HEK293T (cell line): ENCODE measurements around the gene MINDY4.

Experiments
- CTCF ChIA-PET: fragments of 350-600 bp; formaldehyde crosslinking; extraction: SDS; loops from one replicate; lab custom pipeline; 2021; ENCODE audit warnings: antibody characterized with exemption, inconsistent platforms; lab: Yijun Ruan, JAX
- POLR2A ChIA-PET: fragments of 350-600 bp; formaldehyde crosslinking; extraction: SDS; loops from one replicate; lab custom pipeline; 2020; ENCODE audit warnings: antibody characterized with exemption, inconsistent platforms; lab: Yijun Ruan, JAX
- DNase-seq: peaks from one replicate; pipeline ENCODE4 v3.0.0; 2012; ENCODE audit warnings: mixed read lengths; ENCODE audit errors: extremely low spot score
- ARNT ChIP-seq: fragments of 450-650 bp; IDR thresholded peaks from 2 replicates; pipeline ENCODE4 v1.6.1; 2017; ENCODE audit warnings: mild to moderate bottlenecking
- BHLHE40 ChIP-seq: fragments of 450-650 bp; IDR thresholded peaks from 2 replicates; pipeline ENCODE4 v1.6.1; 2016; ENCODE audit warnings: mild to moderate bottlenecking, moderate library complexity, borderline replicate concordance
- CTBP1 ChIP-seq: fragments of 450-650 bp; IDR thresholded peaks from 2 replicates; pipeline ENCODE4 v1.6.1; 2016; ENCODE audit warnings: borderline replicate concordance
- ELF4 ChIP-seq: fragments of 450-650 bp; IDR thresholded peaks from 2 replicates; pipeline ENCODE4 v1.6.1; 2017; ENCODE audit warnings: antibody characterized with exemption
- FOXA1 ChIP-seq: fragments of 450-650 bp; IDR thresholded peaks from 2 replicates; pipeline ENCODE4 v1.6.1; 2016; ENCODE audit warnings: mild to moderate bottlenecking
- FOXK2 ChIP-seq: fragments of 450-650 bp; IDR thresholded peaks from 2 replicates; pipeline ENCODE4 v1.6.1; 2016; ENCODE audit warnings: mild to moderate bottlenecking
- FOXM1 ChIP-seq: fragments of 450-650 bp; IDR thresholded peaks from 2 replicates; pipeline ENCODE4 v1.6.1; 2017; ENCODE audit warnings: mild to moderate bottlenecking, borderline replicate concordance
- HDGF ChIP-seq: fragments of 450-650 bp; IDR thresholded peaks from 2 replicates; pipeline ENCODE4 v1.6.1; 2017; ENCODE audit warnings: antibody characterized with exemption, borderline replicate concordance
- L3MBTL2 ChIP-seq: fragments of 450-650 bp; conservative IDR thresholded peaks from 2 replicates; pipeline ENCODE4 v1.6.1; 2016; ENCODE audit warnings: mild to moderate bottlenecking
- LEF1 ChIP-seq: fragments of 450-650 bp; IDR thresholded peaks from 2 replicates; pipeline ENCODE4 v1.6.1; 2017; ENCODE audit warnings: mild to moderate bottlenecking, borderline replicate concordance
- NFRKB ChIP-seq: fragments of 450-650 bp; IDR thresholded peaks from 2 replicates; pipeline ENCODE4 v1.6.1; 2016; ENCODE audit warnings: mild to moderate bottlenecking, moderate library complexity
- PKNOX1 ChIP-seq: fragments of 450-650 bp; IDR thresholded peaks from 2 replicates; pipeline ENCODE4 v1.6.1; 2016
- SP1 ChIP-seq: fragments of 450-650 bp; IDR thresholded peaks from 2 replicates; pipeline ENCODE4 v1.6.1; 2017
- SUZ12 ChIP-seq: fragments of 450-650 bp; IDR thresholded peaks from 2 replicates; pipeline ENCODE4 v1.6.1; 2016; ENCODE audit warnings: mild to moderate bottlenecking
- TARDBP ChIP-seq: fragments of 450-650 bp; IDR thresholded peaks from 2 replicates; pipeline ENCODE4 v1.6.1; 2016
- ZNF384 ChIP-seq: fragments of 450-650 bp; IDR thresholded peaks from 2 replicates; pipeline ENCODE4 v1.6.1; 2016

The MINDY4 gene

GRCh38 chr7:30745261-30745941, 25.8 kb upstream of the MINDY4 start:
- CTCF ChIA-PET, result interaction anchor here (1.1 kb wide), 1 partner anchor 67 kb away, joined by 4 read pairs; no protein-coding TSS in a partner anchor
- TF ChIP-seq ZNF384, result no peak
- no peak for TF ChIP-seq SUZ12
- TF ChIP-seq SP1, result no peak
- TF ChIP-seq ARNT, result no peak
- no peak for TF ChIP-seq L3MBTL2
- no peak for TF ChIP-seq FOXM1
- no peak for TF ChIP-seq PKNOX1
- TF ChIP-seq TARDBP, result no peak
- no peak for DNase-seq
- POLR2A ChIA-PET, result no interaction called here

- DNase-seq, result no peak
- ChIA-PET POLR2A (no interaction called here), CTCF (no interaction called here)
- TF ChIP-seq TARDBP (no peak), BHLHE40 (no peak), L3MBTL2 (no peak), CTBP1 (no peak), HDGF (no peak), FOXK2 (no peak), PKNOX1 (no peak), ZNF384 (no peak), FOXM1 (no peak), SP1 (no peak), SUZ12 (no peak), FOXA1 (no peak), ARNT (no peak), LEF1 (no peak), NFRKB (no peak), ELF4 (no peak)
Observed at GRCh38 chr7:30750010-30750409, 21.2 kb upstream of the MINDY4 start.

GRCh38 chr7:30750683-30751650, 20.2 kb upstream of the MINDY4 start:
- CTCF ChIA-PET, result interaction anchor here (0.6 kb wide), 1 partner anchor 182 kb away, joined by 3 read pairs; no protein-coding TSS in a partner anchor

GRCh38 chr7:30751696-30752273, 19.4 kb upstream of the MINDY4 start, which contains the start of gene INMT:
TSS of gene INMT (plus strand) at chr7:30752135. CDS start at chr7:30752151, 16 bp downstream.
- POLR2A ChIA-PET, result no interaction called here
- TF ChIP-seq CTBP1 (no peak), SP1 (no peak), FOXA1 (no peak), ELF4 (no peak), LEF1 (no peak), HDGF (no peak), FOXK2 (no peak), PKNOX1 (no peak), BHLHE40 (no peak), ZNF384 (no peak), NFRKB (no peak), TARDBP (no peak), SUZ12 (no peak)
- DNase-seq, result no peak
- CTCF ChIA-PET, result interaction anchor here (0.6 kb wide), 1 partner anchor 183 kb away, joined by 3 read pairs; no protein-coding TSS in a partner anchor

More at GRCh38 chr7:30750683-30751650, 20.2 kb upstream of the MINDY4 start:
- POLR2A ChIA-PET, result no interaction called here
- no peak for DNase-seq
- TF ChIP-seq SP1 (no peak), SUZ12 (no peak), LEF1 (no peak), BHLHE40 (no peak)

- no peak for DNase-seq
- ChIA-PET POLR2A (no interaction called here), CTCF (no interaction called here)
- TF ChIP-seq BHLHE40 (no peak), LEF1 (no peak), ARNT (no peak), HDGF (no peak), SP1 (no peak), NFRKB (no peak), ZNF384 (no peak), TARDBP (no peak), FOXM1 (no peak), CTBP1 (no peak)
Observed at GRCh38 chr7:30752484-30752883, 18.7 kb upstream of the MINDY4 start.
